Uterus (tissue), 2 donors: ENCODE data around the gene SERPINA12.

Source experiments
- POLR2A ChIP-seq, 2 donors: fragments of 450-650 bp; IDR thresholded peaks; one replicate each; pipeline ENCODE4 v1.6.1; 2016; ENCODE audit warnings: antibody characterized with exemption in 2 of 2, mild to moderate bottlenecking in 1 of 2, moderate library complexity in 1 of 2
- TF ChIP-seq, protein P1 (sequence below), 4 experiments: fragments of 200-600 bp in 2 of 4; fragments of 450-650 bp in 2 of 4; sonication (generic) in 2 of 4; IDR thresholded peaks; one replicate each; pipeline ENCODE4 v1.5.1; 2016 to 2019; ENCODE audit warnings: antibody characterized with exemption in 4 of 4, mild to moderate bottlenecking in 2 of 4, moderate library complexity in 1 of 4

DNA sequence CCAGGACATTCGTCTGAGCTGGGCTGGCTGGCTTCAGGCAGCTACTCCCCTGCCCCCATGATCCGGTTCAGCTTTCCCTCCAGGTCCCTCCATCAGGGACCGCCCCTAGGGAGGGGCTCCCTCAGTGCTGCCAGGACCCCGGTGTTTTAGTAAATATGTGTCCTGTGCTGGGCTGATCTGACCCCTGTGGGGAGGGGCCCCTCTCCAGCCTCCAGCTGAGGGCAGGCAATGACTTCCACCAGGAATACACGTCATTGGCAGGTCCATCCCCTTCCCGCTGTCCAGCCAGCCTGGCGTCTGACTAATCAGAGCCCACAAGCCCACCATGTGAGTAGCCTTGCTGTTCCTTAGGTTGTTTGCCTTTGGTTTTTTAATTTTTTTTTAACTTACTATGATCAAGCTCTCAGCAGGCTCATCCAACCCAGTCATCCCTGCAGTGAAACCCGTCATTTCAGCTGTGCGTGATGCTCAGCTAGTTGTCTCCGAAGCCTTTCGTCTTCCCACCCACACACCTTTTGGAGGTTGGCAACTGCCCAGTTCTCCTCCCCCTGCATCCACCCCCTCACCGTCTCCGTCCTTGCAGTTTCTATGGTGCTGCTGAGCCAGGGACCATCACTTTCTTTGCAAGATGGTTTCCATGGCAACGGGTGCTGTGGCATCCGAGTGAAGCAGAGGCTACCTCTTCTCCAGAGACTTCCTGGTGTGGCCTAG, 36.0 kb upstream of the SERPINA12 start:
- TF ChIP-seq, protein P1, sequence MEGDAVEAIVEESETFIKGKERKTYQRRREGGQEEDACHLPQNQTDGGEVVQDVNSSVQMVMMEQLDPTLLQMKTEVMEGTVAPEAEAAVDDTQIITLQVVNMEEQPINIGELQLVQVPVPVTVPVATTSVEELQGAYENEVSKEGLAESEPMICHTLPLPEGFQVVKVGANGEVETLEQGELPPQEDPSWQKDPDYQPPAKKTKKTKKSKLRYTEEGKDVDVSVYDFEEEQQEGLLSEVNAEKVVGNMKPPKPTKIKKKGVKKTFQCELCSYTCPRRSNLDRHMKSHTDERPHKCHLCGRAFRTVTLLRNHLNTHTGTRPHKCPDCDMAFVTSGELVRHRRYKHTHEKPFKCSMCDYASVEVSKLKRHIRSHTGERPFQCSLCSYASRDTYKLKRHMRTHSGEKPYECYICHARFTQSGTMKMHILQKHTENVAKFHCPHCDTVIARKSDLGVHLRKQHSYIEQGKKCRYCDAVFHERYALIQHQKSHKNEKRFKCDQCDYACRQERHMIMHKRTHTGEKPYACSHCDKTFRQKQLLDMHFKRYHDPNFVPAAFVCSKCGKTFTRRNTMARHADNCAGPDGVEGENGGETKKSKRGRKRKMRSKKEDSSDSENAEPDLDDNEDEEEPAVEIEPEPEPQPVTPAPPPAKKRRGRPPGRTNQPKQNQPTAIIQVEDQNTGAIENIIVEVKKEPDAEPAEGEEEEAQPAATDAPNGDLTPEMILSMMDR (IDR thresholded peaks at IDR 0.05) = no peak
- no peak for TF ChIP-seq POLR2A (IDR thresholded peaks at IDR 0.05)
